Kasumi-1 (cell line): ENCODE results near the gene NGDN.

Source experiments
- DNase-seq, 2 experiments: peaks; one replicate each; lab custom pipeline; 2025; lab: John Stamatoyannopoulos, UW

NGDN gene

GRCh38 chr14:23522643-23523198 lies 53.2 kb downstream of the NGDN start:
- DNase-seq: no peak

- no peak for DNase-seq
Measured at GRCh38 chr14:23523229-23524016, 53.9 kb downstream of the NGDN start.

GRCh38 chr14:23524954-23525353 lies 55.5 kb downstream of the NGDN start:
- no peak for DNase-seq

- no peak for DNase-seq
Measured at GRCh38 chr14:23525611-23526010, 56.1 kb downstream of the NGDN start.
